GM19328 (cell line): ENCODE measurements around the gene STX1B.
"Not testable (repeated sequence)": the region's sequence is repeated elsewhere in the genome, so short reads cannot be mapped to it uniquely, and the experiment has no call there.

ENCODE experiments used
- ATAC-seq: cut with Tn5 transposase; IDR thresholded peaks from one replicate; pipeline ENCODE4 v1.9.1; 2021; ENCODE audit warnings: mild to moderate bottlenecking, moderate library complexity; ENCODE audit not compliant: unreplicated experiment

Gene STX1B

DNA sequence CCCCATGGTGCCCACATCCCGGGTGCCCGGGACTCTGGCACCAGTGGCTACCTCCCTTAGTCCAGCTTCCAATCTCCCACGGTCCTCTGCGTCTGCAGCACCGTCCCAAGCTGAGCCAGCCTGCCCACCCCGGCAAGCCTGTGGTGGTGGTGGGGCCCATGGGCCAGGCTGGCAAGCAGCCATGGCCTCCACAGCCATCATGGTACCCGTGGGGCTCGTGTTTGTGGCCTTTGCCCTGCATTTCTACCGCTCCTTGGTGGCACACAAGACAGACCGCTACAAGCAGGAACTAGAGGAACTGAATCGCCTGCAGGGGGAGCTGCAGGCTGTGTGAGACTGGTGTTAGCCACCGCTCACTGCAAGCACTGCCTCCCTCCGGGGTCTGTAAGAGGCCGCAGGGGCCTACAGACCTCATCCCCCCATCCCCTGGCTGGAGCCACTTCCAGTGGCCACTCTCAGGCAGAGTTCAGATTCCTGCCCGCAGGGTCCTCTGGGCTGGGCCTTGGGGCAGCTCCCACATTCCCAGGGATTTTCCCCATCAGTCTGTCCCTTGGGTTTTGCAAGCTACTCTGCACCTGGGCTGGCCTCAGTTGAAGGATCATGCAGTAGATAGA is 56.8 kb downstream of the STX1B start:
- no peak for ATAC-seq

DNA sequence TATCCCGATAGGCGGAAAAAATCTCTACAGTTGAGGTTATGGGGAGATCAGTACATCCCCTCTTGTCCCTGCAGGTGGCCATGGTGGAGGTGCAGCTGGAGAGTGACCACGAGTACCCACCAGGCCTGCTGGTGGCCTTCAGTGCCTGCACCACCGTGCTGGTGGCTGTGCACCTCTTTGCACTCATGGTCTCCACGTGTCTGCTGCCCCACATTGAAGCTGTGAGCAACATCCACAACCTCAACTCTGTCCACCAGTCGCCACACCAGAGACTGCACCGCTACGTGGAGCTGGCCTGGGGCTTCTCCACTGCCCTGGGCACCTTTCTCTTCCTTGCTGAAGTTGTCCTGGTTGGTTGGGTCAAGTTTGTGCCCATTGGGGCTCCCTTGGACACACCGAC is 57.3 kb downstream of the STX1B start:
- ATAC-seq, result no peak

DNA sequence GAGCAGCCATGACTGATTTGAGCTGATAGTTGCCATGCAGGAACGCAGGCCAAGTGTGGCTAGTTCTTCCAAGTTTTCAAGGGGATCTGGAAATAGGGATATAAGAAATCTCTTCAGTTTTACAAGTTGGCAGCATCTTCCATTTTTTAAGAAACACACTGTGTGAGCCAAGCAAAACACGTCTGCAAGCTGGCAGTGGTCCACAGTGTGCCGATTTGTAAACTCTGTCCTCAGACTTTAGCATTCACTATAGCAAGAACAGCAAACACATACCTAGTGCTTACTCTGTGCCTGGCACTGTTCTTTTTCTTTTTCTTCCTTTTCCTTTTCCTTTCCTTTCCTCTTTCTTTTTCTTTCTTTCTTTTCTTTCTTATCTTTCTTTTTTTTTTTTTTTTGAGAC is 58.7 kb downstream of the STX1B start:
- no peak for ATAC-seq

DNA sequence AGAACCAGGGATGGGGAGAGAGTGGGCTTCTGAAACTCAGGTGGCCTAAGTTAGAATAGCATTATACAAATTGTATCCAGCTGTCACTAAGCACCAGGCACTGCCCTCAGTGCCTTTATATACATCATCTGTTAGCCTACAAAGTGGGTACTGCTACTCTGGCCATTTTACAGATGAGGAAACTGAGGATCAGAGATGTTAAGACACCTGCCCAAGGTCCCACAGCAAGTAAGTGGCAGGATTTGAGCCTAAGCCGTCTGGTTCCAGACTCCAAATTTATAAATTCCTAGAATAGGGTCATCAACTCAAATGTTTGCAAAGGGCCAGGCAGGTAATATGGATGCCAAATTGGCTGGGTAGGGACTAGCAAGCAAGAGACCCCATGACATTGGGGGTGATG is 59.2 kb downstream of the STX1B start:
- ATAC-seq, result no peak

DNA sequence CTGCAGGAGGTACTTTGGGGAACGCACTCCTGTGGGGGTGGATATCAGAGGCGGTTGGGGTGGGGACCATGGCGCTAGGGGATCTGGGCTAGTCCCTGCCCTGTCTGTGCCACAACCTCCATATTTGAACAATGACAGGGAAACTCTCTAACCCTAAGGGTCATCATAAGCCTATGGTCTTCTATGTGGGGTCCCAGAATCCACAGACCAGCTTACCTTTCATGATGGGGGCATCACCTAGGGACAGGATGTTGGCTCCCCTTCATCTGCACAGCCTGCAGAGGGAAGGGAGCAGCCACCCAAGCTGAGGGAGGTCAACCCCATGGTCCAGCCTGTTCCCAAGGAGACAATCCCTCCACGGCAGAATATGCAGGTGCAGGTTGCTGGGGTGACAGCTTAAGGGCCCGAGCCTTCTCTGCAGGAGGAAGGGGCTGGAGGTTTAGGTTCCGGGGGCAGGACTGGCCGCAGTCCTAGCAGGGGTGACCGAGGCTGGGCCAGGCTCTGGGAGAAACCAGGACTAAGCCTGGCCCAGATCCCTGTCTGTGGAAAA is 59.8 kb downstream of the STX1B start:
- ATAC-seq, result no peak

DNA sequence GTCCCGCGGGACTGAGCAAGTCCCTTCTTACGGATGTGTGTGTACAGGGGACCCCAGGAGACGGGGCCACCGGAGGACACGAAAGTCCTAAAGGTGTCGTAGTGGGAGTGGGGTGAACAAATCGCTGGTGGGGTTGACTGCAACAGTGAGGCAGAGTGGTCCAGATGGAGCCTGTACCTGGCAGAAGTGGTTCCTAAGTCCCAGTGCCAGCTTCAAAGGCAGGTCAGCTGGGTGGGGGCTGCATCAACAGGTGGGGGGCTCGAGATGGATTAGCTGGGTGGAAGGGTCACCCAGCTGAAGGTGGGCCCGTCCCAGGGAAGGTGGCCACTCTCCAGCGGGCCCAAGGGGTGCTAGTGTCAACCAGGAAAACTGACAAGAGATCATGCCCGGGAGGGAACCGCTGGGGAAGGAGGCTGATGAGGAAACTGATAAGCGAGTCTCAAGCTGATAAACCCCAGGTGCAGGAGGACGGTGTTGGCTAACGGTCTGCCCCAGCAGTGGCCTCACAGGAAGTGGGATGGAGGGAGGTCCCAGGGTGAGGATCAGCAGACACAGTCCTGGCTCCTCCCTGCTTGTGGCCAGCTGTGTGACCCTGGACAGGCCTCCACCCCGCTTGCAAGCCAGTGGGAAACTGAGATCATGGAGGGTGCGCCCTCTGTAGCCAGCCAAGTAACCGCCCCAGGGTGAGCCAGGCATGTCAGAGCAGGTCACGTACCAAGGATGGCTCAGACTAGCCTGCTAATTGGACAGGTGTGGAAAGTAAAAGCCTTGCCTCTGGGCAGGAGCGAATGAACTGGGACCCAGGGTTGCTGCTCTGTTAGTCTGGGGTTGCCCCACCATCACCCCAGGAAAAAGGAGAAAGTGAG is 60.6 kb downstream of the STX1B start:
- ATAC-seq, result peak; percentile 36

DNA sequence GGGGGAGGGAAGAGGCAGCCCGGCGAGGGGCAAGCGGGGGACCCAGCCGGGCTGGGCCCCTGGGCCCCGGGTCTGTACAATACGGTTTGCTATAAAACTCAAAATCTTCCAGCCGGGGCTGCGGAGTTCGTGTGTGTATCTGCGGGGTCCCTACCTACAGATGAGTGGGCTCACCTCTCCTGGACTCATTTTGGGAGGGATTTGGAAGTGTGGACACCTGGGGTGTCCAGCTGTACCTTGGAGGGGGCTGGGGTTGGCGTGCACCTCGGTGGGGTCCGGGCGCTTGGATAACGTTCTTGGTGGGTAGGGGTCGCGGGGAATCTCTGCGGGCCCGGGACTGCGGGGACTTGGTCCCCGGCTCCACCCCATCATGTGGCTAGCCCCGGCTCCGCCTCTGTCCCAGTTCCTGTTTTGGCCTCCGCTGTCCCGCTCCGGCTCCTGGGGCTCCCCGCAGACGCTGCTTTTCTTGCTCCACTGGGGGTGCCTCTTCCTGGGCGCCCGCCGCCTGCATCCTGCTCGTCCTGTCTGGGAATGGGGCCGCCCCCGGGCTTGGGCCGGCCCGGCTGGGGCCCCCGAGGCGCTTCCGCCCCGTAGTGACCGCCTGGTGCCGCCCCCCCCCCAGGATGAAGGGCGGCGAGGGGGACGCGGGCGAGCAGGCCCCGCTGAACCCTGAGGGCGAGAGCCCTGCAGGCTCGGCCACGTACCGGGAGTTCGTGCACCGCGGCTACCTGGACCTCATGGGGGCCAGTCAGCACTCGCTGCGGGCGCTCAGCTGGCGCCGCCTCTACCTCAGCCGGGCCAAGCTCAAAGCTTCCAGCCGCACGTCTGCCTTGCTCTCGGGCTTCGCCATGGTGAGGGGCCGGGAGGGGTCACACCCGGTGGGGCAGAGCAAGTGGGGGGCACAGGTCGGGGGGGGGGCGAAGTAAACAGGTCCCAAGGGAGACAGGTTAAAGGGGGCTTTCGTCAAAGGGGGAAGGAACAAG is 61.5 kb downstream of the STX1B start, which contains the start of gene ORAI3:
Gene ORAI3 (plus strand): TSS at position 402 of the 983 bp plus-strand sequence. CDS start 222 bp downstream, at position 624.
- ATAC-seq, result peak; percentile 58

DNA sequence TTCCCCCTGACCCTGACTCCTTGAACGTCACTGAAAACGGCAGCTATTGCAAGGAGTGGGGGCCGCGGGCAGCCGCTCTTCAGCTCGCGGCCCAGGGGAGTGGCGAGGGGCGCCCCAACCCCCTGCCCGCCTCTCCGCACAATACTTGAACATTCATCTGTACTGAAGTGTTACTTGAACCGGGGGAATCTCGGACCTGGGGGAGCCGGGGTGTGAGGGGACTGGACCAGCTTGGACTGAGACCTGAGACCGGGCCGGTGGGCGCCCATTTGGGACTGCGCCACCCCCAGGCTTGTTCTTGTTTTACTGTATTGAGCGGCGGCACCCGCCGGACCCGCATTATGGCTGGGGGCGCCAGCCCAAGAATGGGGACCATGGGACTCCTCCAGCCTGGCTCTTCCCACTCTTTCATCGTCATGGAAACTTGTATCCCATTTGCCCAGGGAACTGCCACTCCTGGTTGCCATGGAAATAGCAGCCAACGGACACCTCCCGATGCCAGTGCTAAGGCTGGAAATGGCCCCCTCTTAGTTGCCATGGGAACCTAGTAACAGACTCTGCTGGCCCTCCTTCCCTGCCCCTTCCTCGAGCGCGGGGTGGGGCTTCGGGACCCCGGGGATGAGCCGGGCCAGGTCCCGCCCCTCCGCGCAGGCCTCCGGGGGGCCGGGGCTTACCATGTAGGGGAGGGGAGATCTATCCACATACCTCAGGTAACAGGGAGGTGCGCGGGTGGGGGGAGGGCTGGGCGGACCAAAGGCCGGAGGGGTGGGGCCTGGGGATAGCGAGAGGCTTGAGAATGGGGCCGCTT is 62.4 kb downstream of the STX1B start:
- no peak for ATAC-seq

DNA sequence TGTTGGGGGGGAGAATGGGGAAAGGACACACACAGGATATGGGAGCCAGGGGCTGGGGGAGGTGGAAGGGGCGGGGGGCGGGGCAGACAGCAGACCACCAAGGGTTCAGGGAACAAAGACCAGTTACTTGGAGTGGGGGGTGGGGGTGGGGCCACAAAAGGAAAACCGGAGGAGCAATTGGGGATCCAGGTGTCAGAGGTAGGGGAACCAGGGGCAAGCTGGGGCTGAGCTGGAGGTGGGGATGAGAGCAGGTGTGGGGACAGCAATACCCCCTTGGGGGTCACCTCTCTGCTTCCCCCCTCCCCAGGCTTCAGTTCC is 62.9 kb downstream of the STX1B start:
- no peak for ATAC-seq

DNA sequence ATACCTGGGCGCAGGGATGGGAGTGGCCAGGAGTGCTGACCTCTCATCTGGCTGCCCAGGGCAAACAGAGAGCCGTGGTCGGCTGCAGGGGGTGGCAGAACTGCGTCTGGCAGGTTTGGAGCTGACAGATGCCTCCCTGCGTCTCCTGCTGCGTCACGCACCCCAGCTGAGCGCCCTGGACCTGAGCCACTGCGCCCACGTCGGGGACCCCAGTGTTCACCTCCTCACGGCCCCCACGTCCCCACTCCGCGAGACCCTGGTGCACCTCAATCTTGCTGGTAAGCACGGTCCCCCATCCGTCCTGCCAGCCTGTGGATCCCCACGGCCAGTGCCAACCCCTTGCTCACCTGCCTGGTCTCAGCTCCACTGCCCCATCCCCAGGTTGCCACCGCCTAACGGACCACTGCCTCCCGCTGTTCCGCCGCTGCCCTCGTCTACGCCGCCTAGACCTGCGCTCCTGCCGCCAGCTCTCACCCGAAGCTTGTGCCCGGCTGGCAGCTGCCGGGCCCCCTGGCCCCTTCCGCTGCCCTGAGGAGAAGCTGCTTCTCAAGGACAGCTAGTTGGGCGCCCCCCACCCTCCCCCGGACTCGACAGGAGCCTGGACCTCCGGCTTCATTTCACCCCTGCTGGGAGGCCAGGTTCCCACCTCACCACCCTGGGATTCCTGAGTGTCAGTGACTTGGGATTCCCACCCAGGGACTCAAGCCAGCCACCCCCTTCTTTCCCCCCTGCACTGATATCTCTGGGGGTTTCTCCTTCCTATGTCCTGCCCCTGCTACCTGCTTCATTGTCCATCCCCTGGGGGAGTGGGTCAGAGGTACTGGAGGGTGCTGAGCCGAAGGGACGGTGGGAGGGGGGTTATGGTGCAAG is 63.5 kb downstream of the STX1B start:
- no peak for ATAC-seq

DNA sequence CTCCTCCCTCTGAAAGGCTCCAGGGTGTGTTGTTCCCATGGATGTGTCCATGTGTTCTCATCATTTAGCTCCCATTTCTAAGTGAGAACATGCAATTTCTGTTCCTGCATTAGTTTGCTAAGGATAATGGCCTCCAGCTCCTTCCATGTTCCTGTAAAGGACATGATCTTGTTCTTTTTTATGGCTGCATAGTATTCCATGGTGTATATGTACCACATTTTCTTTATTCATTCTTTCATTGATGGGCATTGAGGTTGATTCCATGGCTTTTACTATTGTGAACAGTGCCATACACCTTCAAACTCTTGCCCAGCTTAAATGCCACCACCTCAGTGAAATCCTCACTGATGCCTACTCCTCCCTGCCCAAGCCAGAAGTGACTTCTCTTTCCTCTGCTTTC is 66.1 kb downstream of the STX1B start:
- ATAC-seq, result no peak

DNA sequence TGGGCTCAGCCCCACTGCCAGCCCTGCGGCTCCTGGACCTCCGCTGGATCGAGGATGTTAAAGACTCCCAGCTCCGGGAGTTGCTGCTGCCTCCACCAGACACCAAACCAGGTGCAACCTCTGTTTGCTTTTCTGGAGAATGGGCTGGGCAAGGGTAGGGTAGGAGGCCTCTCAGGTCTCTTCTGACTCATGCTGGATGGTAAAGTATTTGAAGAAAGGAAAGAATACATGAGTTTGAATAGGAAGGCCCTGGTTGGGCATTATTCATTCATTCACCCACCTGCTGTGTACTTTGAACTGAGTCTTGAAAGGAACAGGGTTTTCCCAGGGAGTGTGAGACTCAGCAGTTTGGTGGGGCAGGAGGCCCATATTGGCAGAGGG is 68.0 kb downstream of the STX1B start:
- no peak for ATAC-seq

DNA sequence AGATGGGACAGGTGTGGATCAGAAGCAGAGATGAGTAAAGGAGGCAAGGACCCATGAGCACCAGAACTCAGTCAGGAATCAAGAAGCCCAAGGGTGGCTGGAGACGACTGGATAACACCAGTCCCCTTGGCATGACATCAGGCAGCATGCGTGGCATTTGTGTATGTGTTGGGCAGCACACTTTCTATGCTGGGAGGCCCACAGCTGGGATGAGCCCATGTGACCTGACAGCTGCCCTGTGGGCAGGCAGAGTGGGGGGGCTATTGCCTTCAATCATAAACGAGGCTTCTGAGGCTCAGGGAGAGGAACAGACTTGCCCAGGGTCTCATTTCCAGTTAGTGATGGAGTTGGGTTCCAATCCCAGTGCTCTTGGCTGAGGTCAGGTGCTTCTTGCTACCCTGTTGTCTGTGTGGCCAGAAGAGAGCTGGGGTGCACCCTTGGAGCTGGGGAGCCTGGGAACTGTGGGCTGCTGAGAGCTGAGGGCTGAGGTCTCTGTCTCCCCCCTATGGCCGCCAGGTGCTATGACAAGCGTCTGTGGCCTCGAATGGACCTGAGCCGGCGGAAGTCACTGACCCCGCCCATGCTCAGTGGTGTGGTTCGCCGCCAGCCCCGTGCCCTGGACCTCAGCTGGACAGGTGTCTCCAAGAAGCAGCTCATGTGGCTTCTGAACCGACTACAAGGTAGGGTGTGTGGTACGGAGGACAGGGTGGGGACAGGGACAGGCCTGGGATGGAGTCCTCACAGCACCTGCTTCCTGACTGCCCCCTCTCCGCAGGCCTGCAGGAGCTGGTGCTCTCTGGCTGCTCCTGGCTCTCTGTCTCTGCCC is 68.6 kb downstream of the STX1B start:
- peak; percentile 82 for ATAC-seq

DNA sequence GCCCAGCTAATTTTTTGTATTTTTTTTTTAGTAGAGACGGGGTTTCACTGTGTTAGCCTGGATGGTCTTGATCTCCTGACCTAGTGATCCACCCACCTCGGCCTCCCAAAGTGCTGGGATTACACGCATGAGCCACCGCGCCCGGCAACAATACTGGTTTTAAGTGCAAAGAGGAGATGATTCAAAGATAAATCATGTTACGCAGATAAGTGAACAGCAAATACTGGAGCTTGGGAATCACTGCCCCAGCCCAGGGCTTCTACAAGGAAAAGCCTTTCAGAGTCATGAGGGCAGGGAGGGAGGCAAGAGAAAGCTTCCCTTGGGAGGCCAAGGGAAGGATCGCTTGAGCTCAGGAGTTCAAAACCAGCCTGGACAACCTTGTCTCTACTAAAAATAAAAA is 70.9 kb downstream of the STX1B start:
- ATAC-seq, result not testable (repeated sequence)
